H1 (cell line): ENCODE measurements around the gene DOCK6. TPM values are rescaled to one million over a fixed set of nuclear protein-coding genes. Genes with fewer than 3 reads are reported as not detected.

Experiments
- CTCF ChIA-PET: fragments of 300-600 bp; sonication (Branson Sonifier 250); formaldehyde crosslinking; loops from one replicate; lab custom pipeline; 2021; ENCODE audit not compliant: partially characterized antibody; lab: Charles Lee
- POLR2A ChIA-PET: fragments of 300-600 bp; sonication (Branson Sonifier 250); formaldehyde crosslinking; loops from one replicate; lab custom pipeline; 2021; ENCODE audit warnings: inconsistent platforms; ENCODE audit not compliant: partially characterized antibody; lab: Charles Lee
- DNase-seq, 2 experiments: peaks; one replicate each; pipeline versions ENCODE4 v3.0.0 to v3.0.0-alpha.2; 2010 to 2022; ENCODE audit warnings: low spot score in 2 of 2, low read depth in 1 of 2, mixed read lengths in 1 of 2
- FAIRE-seq: peaks from 2 replicates; lab custom pipeline; 2011; peaks lifted over from hg19 to GRCh38; lab: Jason Lieb, UNC
- H2AFZ ChIP-seq: 2 replicates; pipeline ENCODE4 v1.8.1; 2012; ENCODE audit warnings: low read length, inconsistent platforms
- H2AK5ac ChIP-seq: 2 replicates; pipeline ENCODE4 v1.6.1; 2013; ENCODE audit warnings: low read depth, low read length
- H2BK120ac ChIP-seq: replicated peaks from 2 replicates; pipeline ENCODE3; 2013; ENCODE audit warnings: low read depth, low read length, inconsistent platforms
- H2BK12ac ChIP-seq: 2 replicates; pipeline ENCODE4 v1.6.1; 2013; ENCODE audit warnings: low read depth, low read length
- H2BK15ac ChIP-seq: 2 replicates; pipeline ENCODE4 v1.6.1; 2013; ENCODE audit warnings: low read length
- H2BK20ac ChIP-seq: 2 replicates; pipeline ENCODE4 v1.6.1; 2013; ENCODE audit warnings: low read length
- H2BK5ac ChIP-seq: 2 replicates; pipeline ENCODE4 v1.6.1; 2013; ENCODE audit warnings: low read depth, low read length
- H3K14ac ChIP-seq: 2 replicates; pipeline ENCODE4 v1.6.1; 2013; ENCODE audit warnings: inconsistent platforms; ENCODE audit not compliant: insufficient read length
- H3K18ac ChIP-seq: 2 replicates; pipeline ENCODE4 v1.6.1; 2013; ENCODE audit warnings: low read length; ENCODE audit errors: extremely low read depth
- H3K23ac ChIP-seq: 2 replicates; pipeline ENCODE4 v1.6.1; 2013; ENCODE audit warnings: inconsistent platforms; ENCODE audit not compliant: insufficient read length
- H3K23me2 ChIP-seq: 2 replicates; pipeline ENCODE4 v1.6.1; 2013; ENCODE audit warnings: low read depth, low read length
- H3K27ac ChIP-seq: 2 replicates; pipeline ENCODE4 v1.6.1; 2011; ENCODE audit warnings: low read depth, low read length, inconsistent platforms
- H3K27me3 ChIP-seq, 4 experiments: replicated peaks in 1 of 4; 1 replicate in 1 of 4; 2 replicates in 3 of 4; pipeline versions ENCODE4 v1.6.1 to v1.8.1; 2011 to 2013; ENCODE audit warnings: low read length in 3 of 4, mild to moderate bottlenecking in 3 of 4, inconsistent platforms in 2 of 4, mixed read lengths in 2 of 4, moderate library complexity in 1 of 4; ENCODE audit not compliant: control insufficient read depth in 3 of 4, insufficient read depth in 3 of 4; ENCODE audit errors: extremely low read depth in 1 of 4
- H3K36me3 ChIP-seq, 4 experiments: 2 replicates each; pipeline versions ENCODE4 v1.6.1 to v1.8.1; 2011 to 2013; ENCODE audit warnings: mild to moderate bottlenecking in 4 of 4, low read length in 3 of 4, moderate library complexity in 2 of 4, control low read depth in 1 of 4, inconsistent platforms in 1 of 4; ENCODE audit not compliant: insufficient read depth in 4 of 4, control insufficient read depth in 2 of 4
- H3K4ac ChIP-seq: replicated peaks from 2 replicates; pipeline ENCODE3; 2013; ENCODE audit warnings: low read length, low read depth, mixed read lengths, inconsistent platforms; ENCODE audit not compliant: insufficient read length
- H3K4me1 ChIP-seq, 4 experiments: replicated peaks in 1 of 4; 1 replicate in 1 of 4; 2 replicates in 3 of 4; pipeline versions ENCODE4 v1.6.1 to v1.8.1; 2011 to 2013; ENCODE audit warnings: low read length in 3 of 4, inconsistent platforms in 2 of 4, mixed read lengths in 1 of 4; ENCODE audit not compliant: insufficient read depth in 4 of 4, control insufficient read depth in 3 of 4
- H3K4me2 ChIP-seq, 2 experiments: 2 replicates each; pipeline versions ENCODE4 v1.6.1 to v1.8.1; 2011 to 2013; ENCODE audit warnings: low read depth in 2 of 2, low read length in 2 of 2, control low read depth in 1 of 2, inconsistent platforms in 1 of 2, mild to moderate bottlenecking in 1 of 2; ENCODE audit not compliant: insufficient read depth in 1 of 2
- H3K4me3 ChIP-seq, 4 experiments: fragments of 200-600, 300-600 bp in 1 of 4; sonication (generic), shearing (Covaris generic), sonication (Bioruptor Twin) in 1 of 4; 2 replicates each; pipeline versions ENCODE4 v1.5.1 to v1.8.1; 2011 to 2016; ENCODE audit warnings: low read length in 4 of 4, low read depth in 3 of 4, control low read depth in 2 of 4, inconsistent platforms in 2 of 4, mild to moderate bottlenecking in 2 of 4, mixed read lengths in 1 of 4, moderate library complexity in 1 of 4; ENCODE audit not compliant: insufficient read depth in 2 of 4; ENCODE audit errors: extremely low read depth in 1 of 4
- H3K56ac ChIP-seq: replicated peaks from 2 replicates; pipeline ENCODE3; 2013; ENCODE audit warnings: low read depth, mild to moderate bottlenecking, mixed read lengths, low read length, inconsistent platforms; ENCODE audit not compliant: insufficient read length
- H3K79me1 ChIP-seq: 2 replicates; pipeline ENCODE4 v1.6.1; 2013; ENCODE audit warnings: low read depth, low read length, control low read depth
- H3K79me2 ChIP-seq, 2 experiments: 2 replicates each; pipeline versions ENCODE4 v1.6.1 to v1.8.1; 2012 to 2013; ENCODE audit warnings: low read length in 2 of 2, mild to moderate bottlenecking in 2 of 2, inconsistent platforms in 1 of 2; ENCODE audit not compliant: insufficient read depth in 2 of 2, control insufficient read depth in 1 of 2
- H3K9ac ChIP-seq, 4 experiments: replicated peaks in 1 of 4; 1 replicate in 1 of 4; 2 replicates in 3 of 4; pipeline versions ENCODE4 v1.6.1 to v1.8.1; 2011 to 2013; ENCODE audit warnings: low read depth in 3 of 4, low read length in 3 of 4, control low read depth in 2 of 4, mild to moderate bottlenecking in 2 of 4, moderate library complexity in 2 of 4, inconsistent platforms in 1 of 4; ENCODE audit errors: extremely low read depth in 1 of 4
- H3K9me3 ChIP-seq, 2 experiments: 2 replicates each; pipeline versions ENCODE4 v1.6.1 to v1.8.1; 2012 to 2013; ENCODE audit warnings: mild to moderate bottlenecking in 2 of 2, moderate library complexity in 2 of 2, control low read depth in 1 of 2, inconsistent platforms in 1 of 2, low read depth in 1 of 2, low read length in 1 of 2, mixed read lengths in 1 of 2; ENCODE audit not compliant: insufficient read depth in 2 of 2
- H4K20me1 ChIP-seq, 2 experiments: replicated peaks in 1 of 2; 2 replicates each; pipeline versions ENCODE3 to v1.8.1; 2011 to 2013; ENCODE audit warnings: inconsistent platforms in 2 of 2, low read length in 2 of 2, mild to moderate bottlenecking in 1 of 2; ENCODE audit not compliant: insufficient read depth in 2 of 2, control insufficient read depth in 1 of 2
- H4K5ac ChIP-seq: 2 replicates; pipeline ENCODE4 v1.6.1; 2013; ENCODE audit warnings: low read length, low read depth, mixed read lengths, inconsistent platforms; ENCODE audit not compliant: insufficient read length
- H4K8ac ChIP-seq: 2 replicates; pipeline ENCODE4 v1.8.0; 2013; ENCODE audit warnings: mild to moderate bottlenecking, moderate library complexity, low read length, inconsistent platforms; ENCODE audit not compliant: insufficient read depth; ENCODE audit errors: extremely low read depth
- H4K91ac ChIP-seq: replicated peaks from 2 replicates; pipeline ENCODE3; 2013; ENCODE audit warnings: low read length, mixed read lengths, inconsistent platforms; ENCODE audit not compliant: insufficient read length
- CEBPB ChIP-seq: IDR thresholded peaks from 2 replicates; pipeline ENCODE4 v1.6.1; 2012; ENCODE audit warnings: low read depth, low read length
- HDAC6 ChIP-seq: IDR thresholded peaks from one replicate; pipeline ENCODE4 v1.7.1; 2012; ENCODE audit warnings: low read depth, mild to moderate bottlenecking, inconsistent platforms, low read length, moderate library complexity
- MAFK ChIP-seq: IDR thresholded peaks from 2 replicates; pipeline ENCODE4 v1.6.1; 2012; ENCODE audit warnings: low read depth, mild to moderate bottlenecking, improper control_type of control experiment, low read length
- MAX ChIP-seq: IDR thresholded peaks from 2 replicates; pipeline ENCODE4 v1.6.1; 2012; ENCODE audit warnings: inconsistent platforms
- NANOG ChIP-seq: IDR thresholded peaks from 2 replicates; pipeline ENCODE4 v1.6.1; 2011; ENCODE audit warnings: low read length, low read depth, mild to moderate bottlenecking, inconsistent platforms; ENCODE audit not compliant: insufficient read depth, poor library complexity, severe bottlenecking
- POLR2AphosphoS5 ChIP-seq: IDR thresholded peaks from 2 replicates; pipeline ENCODE4 v1.6.1; 2011; ENCODE audit warnings: low read depth, low read length
- SIN3A ChIP-seq, 2 experiments: IDR thresholded peaks in 1 of 2; conservative IDR thresholded peaks in 1 of 2; 2 replicates each; pipeline ENCODE4 v1.6.1; 2011 to 2012; ENCODE audit warnings: low read length in 2 of 2, improper control_type of control experiment in 1 of 2, low read depth in 1 of 2, mild to moderate bottlenecking in 1 of 2
- WGBS, 2 experiments: shearing (Covaris generic) in 1 of 2; methylation state at CpG; one replicate each; pipeline versions ENCODE4 v1.1.6 to v1.1.7; 2013 to 2015; ENCODE audit warnings: low lambda C conversion rate in 2 of 2, mixed read lengths in 2 of 2, inconsistent platforms in 1 of 2, low coverage in 1 of 2, missing lambda C conversion rate in 1 of 2; ENCODE audit not compliant: insufficient replicate concordance in 2 of 2, insufficient coverage in 1 of 2, insufficient read length in 1 of 2; ENCODE audit errors: extremely low coverage in 1 of 2, missing lambda C conversion rate in 1 of 2; 5-methylcytosine and 5-hydroxymethylcytosine counted together
- polyA plus RNA-seq, 7 experiments: library from polyadenylated mRNA; depleted of rRNA in 3 of 7; stranded (reverse) in 5 of 7; unstranded in 2 of 7; fragments of >200 nt in 5 of 7; fragments of 200-250 nt in 2 of 7; gene quantifications; 1 replicate in 5 of 7; 2 replicates in 1 of 7; 4 replicates in 1 of 7; pipeline versions ENCODE4 v1.2.1 to v1.2.3, GENCODE V29; 2011 to 2013; ENCODE audit warnings: missing spikeins in 2 of 7, mixed read lengths in 2 of 7
- total RNA-seq: library from RNA; stranded (reverse); fragmentation: NEBNext Ultra II Directional; extraction: Animal tissue kit (Norgen Biotek cat#: 25700); gene quantifications from 2 replicates; pipeline ENCODE4 v1.2.1, GENCODE V29; 2021

Gene DOCK6
- total and polyA plus RNA-seq, 2 of the 8 experiments (the other 6 are each of a cell fraction or from before 2014, with no cell fraction given): 25.5 to 54.7 TPM

- H3K18ac ChIP-seq: no peak overlapping the region
- H3K9me3 ChIP-seq: no peaks in the 10 kb centered on the region
- H3K27me3 ChIP-seq: no peaks in the 10 kb centered on the region
- no peak overlapping the region for H4K8ac ChIP-seq
- H3K36me3 ChIP-seq: no peaks in the 10 kb centered on the region
- no peak overlapping the region for H3K4me3 ChIP-seq
- H3K79me1 ChIP-seq: no peaks in the 10 kb centered on the region
- no peaks in the 10 kb centered on the region for H4K20me1 ChIP-seq
- H2BK15ac ChIP-seq: no peak overlapping the region
- WGBS, 2 experiments: 88% methylated on average over 9 of the region's 9 CpGs; no CpG with 5 or more reads in 1 of the 2 experiments
- H4K5ac ChIP-seq: no peak overlapping the region
- H2AFZ ChIP-seq: no peak overlapping the region
- no peak overlapping the region for H3K4ac ChIP-seq
- no peaks in the 10 kb centered on the region for H3K23me2 ChIP-seq
- H2BK12ac ChIP-seq: no peak overlapping the region
- no peak overlapping the region for H2BK120ac ChIP-seq
- H2AK5ac ChIP-seq: no peak overlapping the region
- DNase-seq (no peak), FAIRE-seq (no peak)
- no peak overlapping the region for H2BK5ac ChIP-seq
- no peak overlapping the region for H3K23ac ChIP-seq
- no peak overlapping the region for H4K91ac ChIP-seq
- H3K14ac ChIP-seq: no peak overlapping the region
- no peaks in the 10 kb centered on the region for H3K79me2 ChIP-seq
- ChIA-PET POLR2A (no interaction called here), CTCF (interaction anchor here (1.0 to 1.8 kb wide), 6 partner anchors 12 to 246 kb away, joined by 3 to 4 read pairs (median 4); no protein-coding TSS in a partner anchor)
- H3K4me1 ChIP-seq: no peaks in the 10 kb centered on the region
- no peak for TF ChIP-seq HDAC6
- no peak for TF ChIP-seq NANOG
- no peak for TF ChIP-seq MAX
- TF ChIP-seq MAFK: no peak
- TF ChIP-seq POLR2AphosphoS5: no peak
- no peak for TF ChIP-seq SIN3A (conservative IDR thresholded peaks at IDR 0.05 in 1 of 2, IDR thresholded peaks at IDR 0.05 in 1 of 2; ENCODE audit: low read depth in 1 of 2, low read length in 2 of 2)
- no peak for TF ChIP-seq CEBPB
- no peak overlapping the region for H2BK20ac ChIP-seq
- H3K27ac ChIP-seq: no peak overlapping the region
- no peak overlapping the region for H3K4me2 ChIP-seq
- H3K56ac ChIP-seq: no peak overlapping the region
- no peak overlapping the region for H3K9ac ChIP-seq
These were observed 44.0 kb upstream of the DOCK6 start for GRCh38 chr19:11306337-11306736.
